Endothelial cell of umbilical vein (primary cell): ENCODE results near the gene MTCL1.

Source experiments
- EZH2 ChIP-seq: IDR thresholded peaks from 2 replicates; pipeline ENCODE4 v1.6.1; 2012; ENCODE audit warnings: borderline replicate concordance, low read depth, mild to moderate bottlenecking, moderate library complexity, low read length, inconsistent platforms; ENCODE audit not compliant: severe bottlenecking
- FOS ChIP-seq: IDR thresholded peaks from 2 replicates; pipeline ENCODE4 v1.6.1; 2011; ENCODE audit warnings: mild to moderate bottlenecking, low read length, moderate library complexity, borderline replicate concordance; ENCODE audit not compliant: insufficient read depth
- TF ChIP-seq, protein P1 (sequence below), 2 donors: IDR thresholded peaks; 1 replicate in 1 of 2; 2 replicates in 1 of 2; pipeline ENCODE4 v1.5.1; 2011; ENCODE audit warnings: low read length in 2 of 2, mild to moderate bottlenecking in 2 of 2, moderate library complexity in 2 of 2, control low read depth in 1 of 2, inconsistent platforms in 1 of 2, low read depth in 1 of 2; ENCODE audit not compliant: insufficient read depth in 1 of 2; ENCODE audit errors: extremely low read depth in 1 of 2
- TF ChIP-seq, protein P2 (sequence below): IDR thresholded peaks from 2 replicates; pipeline ENCODE4 v1.6.1; 2011; ENCODE audit not compliant: insufficient read depth, insufficient read length

DNA sequence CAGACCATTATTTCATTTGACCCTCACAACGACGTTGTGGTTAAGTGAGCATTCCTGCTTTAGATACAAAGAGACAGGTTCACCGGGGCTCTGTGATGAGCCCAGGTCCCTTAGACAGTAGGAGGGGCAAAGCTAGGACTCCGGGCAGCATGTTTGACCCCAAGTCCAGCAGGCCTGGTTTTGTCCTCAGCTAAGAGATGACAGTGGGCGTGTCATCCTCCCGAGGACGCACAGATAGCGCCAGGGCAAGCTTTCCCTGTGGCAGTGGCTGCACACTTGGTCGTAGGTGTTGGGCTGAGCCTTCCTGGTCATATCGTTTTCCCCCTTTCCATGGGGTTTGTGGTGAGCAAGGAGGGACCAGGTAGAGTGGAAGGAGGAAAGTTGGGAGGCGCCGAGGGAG is 76.3 kb downstream of the MTCL1 start:
- no peak for TF ChIP-seq EZH2
- TF ChIP-seq, protein P1, sequence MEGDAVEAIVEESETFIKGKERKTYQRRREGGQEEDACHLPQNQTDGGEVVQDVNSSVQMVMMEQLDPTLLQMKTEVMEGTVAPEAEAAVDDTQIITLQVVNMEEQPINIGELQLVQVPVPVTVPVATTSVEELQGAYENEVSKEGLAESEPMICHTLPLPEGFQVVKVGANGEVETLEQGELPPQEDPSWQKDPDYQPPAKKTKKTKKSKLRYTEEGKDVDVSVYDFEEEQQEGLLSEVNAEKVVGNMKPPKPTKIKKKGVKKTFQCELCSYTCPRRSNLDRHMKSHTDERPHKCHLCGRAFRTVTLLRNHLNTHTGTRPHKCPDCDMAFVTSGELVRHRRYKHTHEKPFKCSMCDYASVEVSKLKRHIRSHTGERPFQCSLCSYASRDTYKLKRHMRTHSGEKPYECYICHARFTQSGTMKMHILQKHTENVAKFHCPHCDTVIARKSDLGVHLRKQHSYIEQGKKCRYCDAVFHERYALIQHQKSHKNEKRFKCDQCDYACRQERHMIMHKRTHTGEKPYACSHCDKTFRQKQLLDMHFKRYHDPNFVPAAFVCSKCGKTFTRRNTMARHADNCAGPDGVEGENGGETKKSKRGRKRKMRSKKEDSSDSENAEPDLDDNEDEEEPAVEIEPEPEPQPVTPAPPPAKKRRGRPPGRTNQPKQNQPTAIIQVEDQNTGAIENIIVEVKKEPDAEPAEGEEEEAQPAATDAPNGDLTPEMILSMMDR (IDR thresholded peaks at IDR 0.05; ENCODE audit: extremely low read depth in 1 of 2, insufficient read depth in 1 of 2, low read depth in 1 of 2, low read length in 2 of 2), result no peak
- no peak for TF ChIP-seq FOS
- TF ChIP-seq, protein P2, sequence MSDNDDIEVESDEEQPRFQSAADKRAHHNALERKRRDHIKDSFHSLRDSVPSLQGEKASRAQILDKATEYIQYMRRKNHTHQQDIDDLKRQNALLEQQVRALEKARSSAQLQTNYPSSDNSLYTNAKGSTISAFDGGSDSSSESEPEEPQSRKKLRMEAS, result no peak
